Measurements from ENCODE around the gene LGALS4.
"Not testable (repeated sequence)": the region's sequence is repeated elsewhere in the genome, so short reads cannot be mapped to it uniquely, and the experiment has no call there.

The LGALS4 gene

GRCh38 chr19:38793177-38793576, 19.6 kb downstream of the LGALS4 start:
- no peak for DNase-seq

- DNase-seq: no peak
Observed at GRCh38 chr19:38792250-38793111, 20.3 kb downstream of the LGALS4 start.

GRCh38 chr19:38791451-38792064, 21.2 kb downstream of the LGALS4 start:
- not testable (repeated sequence) for DNase-seq

GRCh38 chr19:38790507-38791403, 22.0 kb downstream of the LGALS4 start:
- not testable (repeated sequence) for DNase-seq

GRCh38 chr19:38788478-38789243, 24.1 kb downstream of the LGALS4 start, which contains the start of gene LGALS7B:
LGALS7B (plus strand) TSS chr19:38789200; CDS start chr19:38789227, 27 bp downstream.
- no peak for DNase-seq

GRCh38 chr19:38786572-38787265, 26.0 kb downstream of the LGALS4 start:
- DNase-seq: no peak

GRCh38 chr19:38786061-38786460, 26.7 kb downstream of the LGALS4 start:
- not testable (repeated sequence) for DNase-seq

GRCh38 chr19:38785187-38785699, 27.5 kb downstream of the LGALS4 start:
- DNase-seq: no peak

- no peak for DNase-seq
Observed at GRCh38 chr19:38784224-38784623, 28.5 kb downstream of the LGALS4 start.

GRCh38 chr19:38782212-38782611, 30.5 kb downstream of the LGALS4 start:
- not testable (repeated sequence) for DNase-seq

- DNase-seq: no peak
Observed at GRCh38 chr19:38781058-38781457, 31.7 kb downstream of the LGALS4 start.

GRCh38 chr19:38780443-38780842, 32.3 kb downstream of the LGALS4 start:
- no peak for DNase-seq

- no peak for DNase-seq
Observed at GRCh38 chr19:38778733-38779132, 34.0 kb downstream of the LGALS4 start.

GRCh38 chr19:38774181-38774950, 38.4 kb downstream of the LGALS4 start:
- no peak for DNase-seq

- no peak for DNase-seq
Observed at GRCh38 chr19:38773469-38774177, 39.1 kb downstream of the LGALS4 start, which contains the start of gene LGALS7. LGALS7 (minus strand) TSS chr19:38773517; CDS start chr19:38773492, 25 bp downstream.

- not testable (repeated sequence) for DNase-seq
Observed at GRCh38 chr19:38771569-38771968, 41.2 kb downstream of the LGALS4 start.

- DNase-seq: not testable (repeated sequence)
Observed at GRCh38 chr19:38770949-38771275, 41.8 kb downstream of the LGALS4 start.

GRCh38 chr19:38770228-38770948, 42.4 kb downstream of the LGALS4 start:
- not testable (repeated sequence) for DNase-seq

- no peak for DNase-seq
Observed at GRCh38 chr19:38769635-38770211, 43.0 kb downstream of the LGALS4 start.
